OCI-M1 (cell line): ENCODE data around the gene DHPS.
"Not testable (repeated sequence)": the region's sequence is repeated elsewhere in the genome, so short reads cannot be mapped to it uniquely, and the experiment has no call there.

Source experiments
- DNase-seq: peaks from one replicate; lab custom pipeline; 2025; lab: John Stamatoyannopoulos, UW

The DHPS gene

GRCh38 chr19:12646551-12646950 lies 35.1 kb downstream of the DHPS start:
- DNase-seq, result no peak

GRCh38 chr19:12643716-12644115 lies 38.0 kb downstream of the DHPS start:
- DNase-seq, result not testable (repeated sequence)

DNA sequence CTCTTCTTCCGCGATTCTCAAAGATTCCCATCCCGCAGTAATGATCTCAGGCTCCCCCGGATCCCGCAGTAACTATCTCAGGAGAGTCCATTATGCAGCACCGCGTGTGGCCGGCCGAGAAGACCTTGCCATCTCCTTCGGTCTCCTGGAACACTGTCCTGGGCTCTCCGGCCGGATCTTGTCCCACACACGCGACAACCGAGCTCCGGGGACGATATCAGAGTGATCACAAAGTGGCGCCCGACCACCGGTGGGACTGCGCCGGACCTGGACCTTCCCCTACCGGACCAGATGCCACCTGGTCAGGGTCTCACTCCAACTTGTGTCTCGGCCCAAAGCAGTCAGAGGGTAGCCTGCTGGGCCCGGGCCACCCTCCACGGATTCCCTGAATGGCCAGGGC lies 39.2 kb downstream of the DHPS start:
- no peak for DNase-seq

DNA sequence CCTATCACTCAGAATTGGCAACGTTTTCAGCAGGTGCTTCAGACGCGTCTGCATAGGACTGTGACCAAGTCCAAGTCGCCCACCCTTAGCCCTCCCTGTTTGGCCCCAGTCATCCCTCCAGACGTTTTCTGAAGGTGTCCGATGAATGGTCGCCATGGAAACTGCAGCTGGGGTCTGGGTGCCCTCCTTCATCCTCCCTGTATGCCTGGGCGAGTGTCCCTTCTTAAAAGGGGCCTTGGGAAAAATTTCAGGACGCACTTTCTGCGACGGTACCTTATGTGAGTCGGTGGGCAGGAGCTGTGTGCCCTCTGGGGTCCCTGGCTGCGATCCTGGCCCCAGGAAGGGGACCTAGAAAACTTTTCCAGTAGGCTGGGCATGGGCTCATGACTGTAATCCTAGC lies 40.2 kb downstream of the DHPS start:
- no peak for DNase-seq

GRCh38 chr19:12639901-12640613 lies 41.6 kb downstream of the DHPS start:
- DNase-seq, result peak; percentile 85

DNA sequence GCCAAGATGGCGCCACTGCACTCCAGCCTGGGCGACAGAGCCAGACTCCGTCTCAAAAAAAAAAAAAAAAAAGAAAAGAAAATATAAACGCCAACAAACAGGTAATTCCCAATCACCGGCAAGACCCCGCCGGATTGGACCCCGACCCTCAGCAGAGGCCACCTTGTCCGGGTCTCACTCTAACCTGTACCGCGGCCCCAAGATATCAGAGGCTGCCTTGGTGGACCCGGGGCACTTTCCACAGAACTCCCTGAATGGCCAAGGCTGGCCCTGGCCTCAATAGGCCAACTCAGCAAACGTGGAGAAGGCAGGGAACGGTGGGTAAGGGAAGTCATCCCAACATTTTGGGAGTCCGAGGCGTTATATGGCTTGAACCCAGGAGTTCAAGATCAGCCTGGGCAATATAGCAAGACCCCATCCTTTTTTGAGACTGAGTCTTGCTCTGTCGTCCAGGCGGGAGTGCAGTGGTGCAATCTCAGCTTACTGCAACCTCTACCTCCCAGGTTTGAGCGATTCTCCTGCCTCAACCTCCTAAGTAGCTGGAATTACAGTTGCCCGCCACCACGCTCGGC lies 43.0 kb downstream of the DHPS start:
- DNase-seq, result no peak

- DNase-seq, result no peak
Measured at GRCh38 chr19:12636631-12637030, 45.0 kb downstream of the DHPS start.

DNA sequence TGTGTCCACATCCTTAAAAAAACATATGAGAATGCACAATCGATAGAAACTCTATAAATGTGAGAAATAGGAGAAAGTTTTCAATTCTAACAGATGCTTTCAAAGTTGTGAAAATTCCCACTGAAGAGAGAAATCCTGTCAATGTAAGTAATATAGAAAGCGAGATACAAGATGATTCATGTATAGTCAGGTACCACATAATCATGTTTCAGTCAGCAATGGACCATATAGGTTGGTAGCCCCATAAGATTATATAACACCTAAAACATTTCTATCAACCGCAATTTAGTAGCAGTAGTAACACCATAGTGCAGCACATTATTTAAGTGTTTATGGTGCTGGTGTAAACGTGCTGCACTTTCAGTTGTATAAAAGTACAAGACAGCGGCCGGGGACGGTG lies 52.5 kb downstream of the DHPS start:
- DNase-seq, result no peak

GRCh38 chr19:12628040-12629022 lies 53.3 kb downstream of the DHPS start:
- DNase-seq, result no peak

DNA sequence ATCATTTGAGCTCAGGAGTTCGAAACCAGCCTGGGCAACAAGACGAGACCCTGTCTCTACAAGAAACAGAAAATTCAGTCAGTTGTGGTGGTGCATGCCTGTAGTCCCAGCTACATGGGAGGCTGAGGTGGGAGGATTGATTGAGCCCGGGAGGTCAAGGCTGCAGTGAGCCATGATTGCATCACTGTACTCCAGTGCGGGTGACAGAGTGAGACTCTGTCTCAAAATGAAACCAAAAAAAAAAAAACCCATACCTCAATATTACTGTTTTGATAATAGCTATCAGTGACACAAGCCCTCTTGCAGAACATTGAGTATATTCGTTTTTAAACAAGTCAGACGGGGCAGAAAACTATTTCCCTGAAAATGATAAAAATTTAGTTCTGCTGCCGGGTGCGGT lies 54.7 kb downstream of the DHPS start:
- DNase-seq, result no peak
